Dedifferentiated amniotic fluid mesenchymal stem cell (primary cell): ENCODE data around the gene ARFIP1.
A peak's percentile ranks its signal among the peaks of the same experiment; 100 is the strongest.
"Not testable (repeated sequence)": the region's sequence is repeated elsewhere in the genome, so short reads cannot be mapped to it uniquely, and the experiment has no call there.

Source experiments
- DNase-seq: peaks from one replicate; pipeline ENCODE4 v3.0.0-alpha.2; 2016; ENCODE audit errors: extremely low spot score

The ARFIP1 gene, protein sequence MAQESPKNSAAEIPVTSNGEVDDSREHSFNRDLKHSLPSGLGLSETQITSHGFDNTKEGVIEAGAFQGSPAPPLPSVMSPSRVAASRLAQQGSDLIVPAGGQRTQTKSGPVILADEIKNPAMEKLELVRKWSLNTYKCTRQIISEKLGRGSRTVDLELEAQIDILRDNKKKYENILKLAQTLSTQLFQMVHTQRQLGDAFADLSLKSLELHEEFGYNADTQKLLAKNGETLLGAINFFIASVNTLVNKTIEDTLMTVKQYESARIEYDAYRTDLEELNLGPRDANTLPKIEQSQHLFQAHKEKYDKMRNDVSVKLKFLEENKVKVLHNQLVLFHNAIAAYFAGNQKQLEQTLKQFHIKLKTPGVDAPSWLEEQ

DNA sequence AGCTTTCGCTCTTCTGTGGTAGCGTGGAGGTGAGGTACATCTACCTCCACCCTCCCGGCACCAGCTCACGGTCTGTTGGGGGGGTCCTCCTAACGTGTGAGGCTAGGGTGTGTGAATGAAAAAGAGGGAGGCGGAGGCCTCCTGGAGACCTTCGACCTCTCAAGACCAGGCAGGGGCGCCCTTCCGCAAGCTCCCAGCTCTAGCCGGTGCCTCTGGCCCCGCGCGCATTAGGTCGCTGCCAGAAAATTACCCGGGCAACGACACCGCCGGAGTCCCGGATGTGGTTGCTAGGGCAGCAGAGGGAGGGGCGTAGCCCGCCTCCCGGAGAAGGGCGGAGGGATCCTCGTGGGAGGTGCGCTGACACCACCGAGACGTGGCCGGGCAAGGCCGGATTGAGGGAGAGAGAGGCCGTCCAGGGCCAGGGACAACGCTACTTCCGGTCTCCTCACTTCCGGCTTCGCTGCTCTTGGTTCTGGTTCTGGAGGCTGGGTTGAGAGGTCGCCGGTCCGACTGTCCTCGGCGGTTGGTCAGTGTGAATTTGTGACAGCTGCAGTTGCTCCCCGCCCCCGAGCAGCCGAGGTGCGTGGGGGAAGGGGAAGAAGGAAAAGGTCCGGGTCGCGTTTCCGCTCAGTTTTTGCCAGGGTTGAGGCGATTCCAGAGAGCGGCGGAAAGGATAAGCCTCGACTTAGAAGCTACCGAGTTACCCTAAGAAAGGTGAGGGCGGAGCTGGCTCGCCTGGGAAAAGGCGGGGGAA is at the start of gene ARFIP1, which contains the start of gene TIGD4:
Gene ARFIP1, plus strand, starts transcription at position 442 of the 754 bp plus-strand sequence. CDS start 49,680 bp downstream, outside the sequence.
Gene TIGD4, minus strand, starts transcription at position 218 of the 754 bp plus-strand sequence. CDS start 8,726 bp downstream, outside the sequence.
- peak; percentile 97 for DNase-seq

- no peak for DNase-seq
Measured at GRCh38 chr4:152731997-152732396, 47.8 kb upstream of the ARFIP1 start.

DNA sequence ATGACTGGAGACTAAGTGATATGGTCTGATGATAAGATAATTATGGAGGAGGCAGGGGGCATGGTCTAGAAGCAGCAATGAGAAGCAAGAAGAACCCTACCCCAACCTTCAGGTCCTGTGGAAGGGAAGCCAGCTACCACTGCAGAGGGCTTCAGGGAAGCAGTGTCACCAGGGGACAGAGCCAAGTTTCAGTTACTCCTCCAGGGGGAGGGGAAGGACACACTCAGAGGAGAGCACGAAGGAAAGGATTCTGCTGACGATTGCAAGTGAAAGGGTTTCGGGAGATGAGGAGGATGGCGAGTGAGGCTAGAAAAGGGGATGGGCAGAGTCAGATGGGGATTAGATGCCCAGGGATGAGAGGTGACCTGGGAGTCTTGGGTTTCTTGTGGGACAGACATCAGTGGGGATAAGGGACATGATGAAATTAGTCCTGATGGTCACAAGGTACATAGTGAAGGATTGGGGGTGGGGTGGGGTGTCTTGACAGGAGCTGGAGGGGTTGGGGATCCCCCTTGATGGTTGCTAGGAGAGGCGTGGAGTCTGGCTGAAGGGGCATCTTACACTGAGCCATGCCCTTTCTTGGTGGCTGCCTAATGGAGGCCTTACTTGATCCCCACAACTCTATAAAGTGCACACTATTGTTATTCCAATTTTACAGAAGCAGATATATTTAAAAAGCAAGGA is 45.6 kb upstream of the ARFIP1 start:
- DNase-seq = no peak

DNA sequence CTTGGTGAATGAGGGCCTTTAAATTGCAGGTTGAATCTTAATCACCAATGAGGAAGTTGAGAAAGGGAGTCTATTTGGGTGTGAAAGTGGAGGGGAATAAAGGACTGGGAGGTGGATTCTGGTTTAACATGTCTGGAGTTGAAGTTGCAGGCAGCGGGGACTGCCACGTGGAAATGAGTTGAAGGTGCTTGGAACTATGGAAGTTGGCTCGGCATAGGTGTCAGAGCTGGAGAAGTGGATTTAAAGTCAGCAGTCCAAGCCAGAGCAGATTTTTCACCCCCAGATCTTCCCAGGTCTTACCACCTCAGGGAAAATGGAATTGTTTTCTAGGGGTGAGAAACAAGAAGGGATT is 45.1 kb upstream of the ARFIP1 start:
- no peak for DNase-seq

DNA sequence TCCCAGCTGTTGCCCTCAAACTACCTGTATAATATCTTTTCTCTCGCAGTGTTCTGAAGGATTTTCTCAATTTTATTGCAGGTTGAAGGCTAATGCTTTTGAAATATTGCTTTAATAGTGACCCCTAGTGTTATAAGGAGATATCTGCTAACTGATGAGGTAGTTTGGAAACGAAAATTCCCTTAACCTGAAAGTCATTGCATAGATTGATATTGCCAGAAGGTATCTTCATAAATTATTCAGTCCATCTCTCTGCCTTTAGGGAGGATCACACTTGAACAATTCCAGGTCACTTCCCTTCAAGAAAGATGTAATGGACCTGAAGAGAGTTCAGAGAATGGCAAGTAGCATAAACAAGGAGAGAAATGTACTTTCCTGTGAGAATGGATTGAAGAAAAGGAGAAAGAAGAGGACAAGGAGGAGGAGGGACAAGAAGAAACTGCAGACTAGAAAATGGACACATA is 44.3 kb upstream of the ARFIP1 start:
- DNase-seq = peak; percentile 20

- no peak for DNase-seq
Measured at GRCh38 chr4:152735906-152736305, 43.8 kb upstream of the ARFIP1 start.

GRCh38 chr4:152738827-152739226 is 40.9 kb upstream of the ARFIP1 start:
- DNase-seq = no peak

- no peak for DNase-seq
Measured at GRCh38 chr4:152747444-152747843, 32.3 kb upstream of the ARFIP1 start.

DNA sequence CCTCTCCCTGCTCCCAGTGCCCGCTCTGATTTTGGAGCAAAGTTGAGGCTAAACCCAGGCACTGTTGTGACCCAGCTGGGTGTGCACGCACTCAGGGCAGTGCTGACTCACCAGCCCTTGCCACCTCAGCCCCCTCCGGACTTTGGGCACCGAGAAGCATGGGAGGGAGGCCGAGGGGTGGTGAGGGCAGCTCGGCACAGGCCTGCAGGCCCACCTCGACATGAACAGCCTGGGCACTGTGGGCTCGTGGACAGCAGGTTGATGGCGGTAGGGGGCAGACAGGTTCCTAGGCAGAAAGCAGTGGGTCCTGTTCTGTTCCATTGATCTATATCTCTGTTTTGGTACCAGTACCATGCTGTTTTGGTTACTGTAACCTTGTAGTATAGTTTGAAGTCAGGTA is 31.1 kb upstream of the ARFIP1 start:
- DNase-seq = no peak

DNA sequence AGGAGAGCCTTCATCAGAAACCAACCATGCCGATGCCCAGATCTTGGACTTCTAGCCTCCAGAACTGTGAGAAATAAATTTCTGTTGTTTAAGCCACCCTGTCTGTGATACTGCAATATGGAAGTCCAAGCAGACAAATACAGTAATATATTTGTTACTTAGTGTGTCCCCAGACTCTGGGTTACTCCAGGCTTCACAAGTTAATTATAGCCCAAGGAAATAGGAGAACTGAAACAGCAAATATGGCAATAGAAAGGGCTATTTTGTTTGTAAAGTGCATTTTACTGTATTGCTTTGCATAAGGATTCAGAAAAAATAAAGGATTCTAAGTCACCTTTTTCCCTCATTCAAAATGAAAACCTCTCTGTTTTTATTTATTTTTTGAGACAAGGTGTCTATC is 16.0 kb upstream of the ARFIP1 start:
- no peak for DNase-seq

- not testable (repeated sequence) for DNase-seq
Measured at GRCh38 chr4:152765069-152765737, 14.6 kb upstream of the ARFIP1 start.

GRCh38 chr4:152771741-152772533 is 7.8 kb upstream of the ARFIP1 start:
- no peak for DNase-seq

- no peak for DNase-seq
Measured at GRCh38 chr4:152773339-152773738, 6.4 kb upstream of the ARFIP1 start.

DNA sequence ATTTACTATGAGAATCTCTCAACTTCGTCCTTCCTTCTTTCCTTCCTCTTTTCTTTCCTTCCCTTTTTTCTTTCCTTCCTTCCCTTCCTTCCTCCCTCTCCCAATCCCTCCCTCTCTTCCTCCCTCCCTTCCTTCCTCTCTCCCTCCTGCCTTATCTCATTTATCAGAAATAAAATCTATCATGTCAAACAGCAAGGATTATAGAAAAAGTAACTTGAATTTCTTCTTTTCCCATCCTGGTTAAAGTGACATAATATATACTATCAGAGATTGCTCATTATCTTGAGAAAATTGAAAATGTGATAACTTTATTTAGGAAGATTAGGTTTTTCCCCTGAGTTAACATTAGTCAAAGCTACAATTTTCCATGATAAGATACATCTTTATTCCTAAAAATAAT is 5.8 kb upstream of the ARFIP1 start:
- DNase-seq = no peak

- no peak for DNase-seq
Measured at GRCh38 chr4:152776352-152776751, 3.4 kb upstream of the ARFIP1 start.

- DNase-seq = no peak
Measured at GRCh38 chr4:152777488-152777887, 2.3 kb upstream of the ARFIP1 start.

DNA sequence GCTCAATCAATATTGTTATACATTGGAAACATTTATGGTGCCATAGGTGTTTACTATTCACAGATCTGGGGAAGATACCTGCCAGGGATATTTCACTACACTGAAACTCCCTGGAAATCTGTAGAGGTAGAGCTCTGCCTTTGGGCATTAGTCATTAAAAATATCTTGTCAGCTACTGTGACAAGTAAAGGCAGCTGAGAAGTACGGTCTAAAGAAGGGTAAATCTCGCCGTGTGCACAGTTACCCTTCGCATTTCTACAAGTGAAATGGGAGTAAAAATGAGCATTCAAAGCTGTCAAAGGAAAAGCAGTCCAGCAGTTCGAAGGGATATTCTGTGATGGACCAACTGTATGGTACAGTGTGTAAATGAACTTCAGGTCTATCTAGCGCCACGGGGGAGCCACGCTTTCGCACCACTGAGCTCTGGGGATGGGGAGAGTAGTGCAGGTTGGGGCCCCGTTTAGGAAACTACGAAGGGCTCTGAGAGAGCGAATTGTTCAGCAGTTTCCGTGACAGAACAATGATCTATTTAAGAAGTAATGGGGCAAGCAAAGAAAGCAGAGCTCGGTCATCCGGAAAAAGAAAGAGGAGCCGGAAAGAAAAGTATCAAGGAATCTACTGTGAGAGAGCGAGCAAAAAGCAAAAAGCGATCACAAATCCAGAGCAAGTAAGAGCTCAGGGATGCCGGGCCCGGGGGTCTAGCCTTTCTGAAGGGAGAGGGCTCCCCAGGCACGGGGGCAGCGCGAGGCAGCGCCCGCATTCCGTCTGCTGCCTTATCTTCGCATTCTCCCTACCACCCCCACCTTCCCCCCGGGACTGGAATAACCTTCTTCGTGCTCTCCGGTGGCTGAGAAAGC is 870 bp upstream of the ARFIP1 start:
- DNase-seq = no peak

GRCh38 chr4:152780267-152780778 is 569 bp downstream of the ARFIP1 start:
- DNase-seq = peak; percentile 54

DNA sequence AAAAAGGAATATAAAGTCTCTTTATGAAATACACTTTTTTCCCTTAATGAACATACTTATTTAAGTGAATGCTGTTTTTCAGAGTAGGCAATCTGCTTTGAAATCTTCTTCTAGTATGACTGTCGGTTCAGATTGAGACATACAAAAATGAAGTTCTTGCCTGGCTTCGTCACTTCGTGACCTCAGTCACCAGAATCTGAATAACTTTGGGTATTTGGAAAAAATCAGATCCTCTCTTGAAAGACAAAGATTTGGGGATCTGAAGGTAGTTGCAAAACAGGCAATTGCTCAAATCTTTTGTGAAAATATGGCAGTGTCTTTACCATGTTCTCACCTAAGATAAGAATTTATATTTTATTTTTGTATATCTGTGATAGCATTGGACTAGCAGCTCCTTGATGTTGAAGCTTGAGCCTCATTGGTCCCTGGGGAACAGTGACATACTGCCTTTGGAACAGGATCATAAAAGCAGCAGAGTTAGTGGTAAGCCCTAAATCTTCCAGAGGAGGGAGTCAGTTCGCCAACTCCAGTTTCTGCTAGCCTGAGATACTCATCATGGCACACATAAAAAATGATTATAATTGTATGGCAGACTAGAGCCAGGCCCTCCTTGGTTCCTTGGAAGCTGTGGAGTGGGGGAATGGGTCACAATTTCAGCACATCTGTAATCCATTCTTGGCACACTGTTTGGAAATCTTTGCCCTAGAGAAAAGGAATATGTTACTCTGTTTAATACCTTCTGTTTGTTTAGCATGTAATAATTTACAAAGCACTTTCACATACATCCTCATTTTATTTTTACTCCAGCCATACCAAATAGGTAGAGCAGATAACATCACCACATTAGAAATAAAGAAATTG is 5.0 kb downstream of the ARFIP1 start:
- peak; percentile 65 for DNase-seq
